PC-3 (cell line): Measurements from ENCODE around the gene VASH1.

ENCODE experiments used
- CTCF ChIP-seq: fragments of 300-600 bp; sonication (generic); conservative IDR thresholded peaks from 2 replicates; pipeline ENCODE4 v1.5.1; 2017; ENCODE audit warnings: antibody characterized with exemption, low read depth, mild to moderate bottlenecking, low read length
- EZH2 ChIP-seq: fragments of 300-600 bp; sonication (generic); IDR thresholded peaks from one replicate; pipeline ENCODE4 v1.6.1; 2017; ENCODE audit warnings: antibody characterized with exemption, mild to moderate bottlenecking, low read length; ENCODE audit not compliant: unreplicated experiment
- EZH2phosphoT487 ChIP-seq: fragments of 300-600 bp; sonication (generic); IDR thresholded peaks from 2 replicates; pipeline ENCODE4 v1.6.1; 2018; ENCODE audit warnings: mild to moderate bottlenecking, antibody characterized with exemption, low read length, borderline replicate concordance

DNA sequence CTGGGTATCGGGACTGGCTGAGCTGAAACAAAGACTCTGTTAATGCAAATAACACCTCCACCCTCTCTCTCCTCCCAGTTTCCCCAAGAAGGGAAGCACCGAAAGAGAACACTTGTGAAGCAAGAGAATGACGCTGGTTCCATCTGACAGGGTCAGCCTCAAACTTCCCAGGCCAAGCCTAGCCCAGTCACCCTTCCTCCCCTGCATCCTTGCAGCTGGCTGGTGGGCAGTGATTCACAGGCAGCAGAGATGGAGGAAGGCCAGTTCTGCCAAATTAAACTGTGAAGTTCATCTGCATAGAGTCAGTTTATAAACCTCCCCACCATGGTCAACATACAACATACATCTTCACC, 67.7 kb downstream of the VASH1 start:
- TF ChIP-seq EZH2 (no peak), CTCF (no peak), EZH2phosphoT487 (no peak)
